MM.1S (cell line): Measurements from ENCODE around the gene DNMT3A.

ENCODE experiments used
- CTCF ChIP-seq: fragments of 300-600 bp; sonication (generic); IDR thresholded peaks from 2 replicates; pipeline ENCODE4 v1.5.1; 2016; ENCODE audit warnings: antibody characterized with exemption, low read length, mixed read lengths
- EZH2 ChIP-seq: fragments of 300-600 bp; sonication (generic); optimal IDR thresholded peaks from 2 replicates; pipeline ENCODE3; 2017; ENCODE audit warnings: low read depth, mild to moderate bottlenecking, antibody characterized with exemption, low read length, mixed read lengths

DNA sequence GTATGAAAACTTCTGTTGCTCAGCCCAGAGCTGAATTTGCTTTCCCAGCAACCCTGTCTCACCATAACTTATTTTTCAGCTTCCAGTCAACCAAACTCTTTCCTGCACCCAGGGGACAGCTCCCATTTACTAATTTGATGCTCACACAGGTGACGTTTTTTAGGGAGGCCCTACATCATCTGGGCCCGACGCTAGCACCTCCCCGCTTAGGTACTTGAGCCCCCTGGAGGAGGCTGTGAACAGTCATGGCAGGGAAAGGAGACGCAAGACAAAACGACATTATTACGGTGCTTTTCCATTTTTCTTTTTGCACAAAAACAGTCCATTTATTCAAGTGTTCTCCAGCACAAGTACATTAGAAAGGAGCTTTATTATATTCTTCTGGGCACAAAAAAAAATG, 114.1 kb downstream of the DNMT3A start:
- TF ChIP-seq CTCF (no peak), EZH2 (no peak)
